Pancreas (tissue), 10 donors: ENCODE data around the gene STUM. TPM values are rescaled to one million over a fixed set of nuclear protein-coding genes. Genes with fewer than 3 reads are reported as not detected.
A peak's percentile ranks its signal among the peaks of the same experiment; 100 is the strongest.
"Not testable (repeated sequence)": the region's sequence is repeated elsewhere in the genome, so short reads cannot be mapped to it uniquely, and the experiment has no call there.

Source experiments
- ATAC-seq, 4 donors: fragments of 200-7000 bp; cut with Tn5 transposase; one replicate each; pipeline versions ENCODE4 v1.8.0 to v1.9.1; 2020; ENCODE audit warnings: mild to moderate bottlenecking in 4 of 4, moderate library complexity in 4 of 4
- DNase-seq, 6 donors: peaks; one replicate each; pipeline ENCODE4 v3.0.0-alpha.2; 2020
- FAIRE-seq: peaks from 2 replicates; lab custom pipeline; 2012; peaks lifted over from hg19 to GRCh38; lab: Jason Lieb, UNC
- H3K27ac ChIP-seq, 4 donors: fragments of 200-600 bp; sonication (generic); 1 replicate in 3 of 4; 2 replicates in 1 of 4; pipeline versions ENCODE4 v1.5.0 to v1.8.0; 2020
- H3K27me3 ChIP-seq, 4 donors: fragments of 200-600 bp; one replicate each; pipeline ENCODE4 v1.8.0; 2021
- H3K36me3 ChIP-seq, 3 donors: fragments of 200-600 bp; sonication (generic) in 1 of 3; one replicate each; pipeline versions ENCODE4 v1.5.0 to v1.8.0; 2020 to 2021
- H3K4me1 ChIP-seq, 3 donors: fragments of 200-600 bp; one replicate each; pipeline ENCODE4 v1.8.0; 2021
- H3K4me3 ChIP-seq, 4 donors: fragments of 200-600 bp; sonication (generic) in 2 of 4; one replicate each; pipeline versions ENCODE4 v1.5.0 to v1.8.0; 2020 to 2021
- H3K9me3 ChIP-seq, 4 donors: fragments of 200-600 bp; one replicate each; pipeline ENCODE4 v1.8.0; 2021
- WGBS, 2 donors: extraction: QIAGEN DNeasy Blood & Tissue Kit; methylation state at CpG; one replicate each; pipeline ENCODE4 v1.1.7; 2013; 5-methylcytosine and 5-hydroxymethylcytosine counted together
- intact Hi-C, 3 donors: fragments of 100-400 bp; cut with DNase I; formaldehyde crosslinking; loops; one replicate each; pipeline versions ENCODE4 v1.11.1 to v1.14.2; 2022
- polyA plus RNA-seq, 2 donors: library from polyadenylated mRNA; stranded (reverse); fragments of 200-250 nt; gene quantifications; one replicate each; pipeline ENCODE4 v1.2.3, GENCODE V29; 2013
- total RNA-seq, 6 donors: library from RNA; stranded (reverse); fragmentation: NEBNext Ultra II Directional in 4 of 6; extraction: Animal tissue kit (Norgen Biotek cat#: 25700) in 4 of 6; gene quantifications; one replicate each; pipeline versions ENCODE4 v1.2.1 to v1.2.4, GENCODE V29; 2021 to 2023
- TF ChIP-seq, protein P1 (sequence below), 4 donors: fragments of 200-600 bp; sonication (generic) in 3 of 4; IDR thresholded peaks; one replicate each; pipeline versions ENCODE4 v1.5.0 to v1.8.0; 2021; ENCODE audit warnings: antibody characterized with exemption in 4 of 4
- donor health status: healthy with polysubstance abuse.
- donor health status: DM: no; HTN: no; CAD: no; lungs with moderate emphysema.
- donor health status: DM: no; HTN: no; CAD: no.
- donor health status: control.
- donor health status: control.
- donor health status: Bipolar disorder and iron deficiency.
- donor health status: DM: yes; HTN: yes; CAD: no.
- donor health status: DM: no; HTN: no; CAD: no.
- donor health status: DM: no; HTN: no; CAD: no.
- donor health status: DM: yes; HTN: yes; CAD: no.

The STUM gene
- total and polyA plus RNA-seq, 8 donors, result 0.32 to 1.2 (median 0.56) TPM

DNA sequence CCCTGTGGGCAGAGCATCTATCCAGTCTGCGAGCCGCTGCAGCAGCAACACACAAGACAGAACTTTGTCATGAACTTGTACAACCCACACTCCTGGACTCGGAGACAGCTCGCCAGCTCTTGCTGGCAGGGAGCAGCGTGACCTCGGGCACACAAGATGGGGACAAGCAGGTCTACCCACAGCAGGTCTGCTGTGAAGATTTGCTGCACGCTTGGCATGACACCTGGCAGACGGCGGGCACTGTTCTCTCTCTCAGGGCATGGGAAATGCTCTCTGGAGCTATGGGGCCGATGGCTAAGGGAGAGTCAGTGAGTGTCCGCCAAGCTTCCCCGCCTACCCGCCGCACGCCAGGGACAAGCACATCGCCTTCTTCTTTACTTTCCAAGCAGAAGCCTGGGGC, 90.0 kb downstream of the STUM start:
- no peak for ATAC-seq
- intact Hi-C loops, result loop anchor here in 2 of 3 donors (5.0 to 10.0 kb wide), 2 partner anchors 186 to 194 kb away; no protein-coding TSS in a partner anchor

DNA sequence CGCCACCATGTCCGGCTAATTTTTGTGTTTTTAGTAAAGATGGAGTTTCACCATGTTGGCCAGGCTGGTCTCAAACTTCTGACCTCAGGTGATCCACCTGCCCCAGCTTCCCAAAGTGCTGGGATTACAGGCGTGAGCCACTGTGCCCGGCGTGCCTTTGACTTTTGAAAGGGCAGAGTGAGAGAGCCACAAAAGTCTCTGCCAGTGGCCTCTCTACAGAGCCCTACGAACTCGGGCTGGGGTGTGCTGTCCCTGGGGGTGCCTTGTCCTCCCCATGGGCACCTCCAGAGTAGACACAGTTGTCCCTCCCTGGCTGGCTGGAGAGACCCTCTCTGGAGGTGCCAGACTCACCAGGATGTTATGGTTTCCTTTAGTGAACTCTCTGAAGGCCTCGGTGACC, 90.6 kb downstream of the STUM start:
- peaks cover 0 to 14% (median 0%) of the 10 kb centered on the region in 3 donors for H3K36me3 ChIP-seq
- not testable (repeated sequence) for ATAC-seq, FAIRE-seq, H3K9me3 ChIP-seq, H3K4me3 ChIP-seq, H3K27ac ChIP-seq, H3K27me3 ChIP-seq, H3K4me1 ChIP-seq
- peak in 3 of 6 donors; percentile 3 to 28 (median 17) for DNase-seq
- 94 to 95% methylated on average over 8 of the region's 8 CpGs for WGBS, 2 donors
- intact Hi-C loops, result loop anchor here in 2 of 3 donors (5.0 to 10.0 kb wide), 2 partner anchors 186 to 193 kb away; no protein-coding TSS in a partner anchor

More for the DNA sequence above, 90.0 kb downstream of the STUM start:
- Histone ChIP-seq H3K27ac (no peak overlapping the region), H3K4me3 (no peak overlapping the region), H3K27me3 (no peaks in the 10 kb centered on the region), H3K4me1 (no peaks in the 10 kb centered on the region), H3K9me3 (no peaks in the 10 kb centered on the region), H3K36me3 (peaks cover 0 to 14% (median 0%) of the 10 kb centered on the region in 3 donors)
- 89 to 92% methylated on average over 16 of the region's 16 CpGs for WGBS, 2 donors
- TF ChIP-seq, protein P1, sequence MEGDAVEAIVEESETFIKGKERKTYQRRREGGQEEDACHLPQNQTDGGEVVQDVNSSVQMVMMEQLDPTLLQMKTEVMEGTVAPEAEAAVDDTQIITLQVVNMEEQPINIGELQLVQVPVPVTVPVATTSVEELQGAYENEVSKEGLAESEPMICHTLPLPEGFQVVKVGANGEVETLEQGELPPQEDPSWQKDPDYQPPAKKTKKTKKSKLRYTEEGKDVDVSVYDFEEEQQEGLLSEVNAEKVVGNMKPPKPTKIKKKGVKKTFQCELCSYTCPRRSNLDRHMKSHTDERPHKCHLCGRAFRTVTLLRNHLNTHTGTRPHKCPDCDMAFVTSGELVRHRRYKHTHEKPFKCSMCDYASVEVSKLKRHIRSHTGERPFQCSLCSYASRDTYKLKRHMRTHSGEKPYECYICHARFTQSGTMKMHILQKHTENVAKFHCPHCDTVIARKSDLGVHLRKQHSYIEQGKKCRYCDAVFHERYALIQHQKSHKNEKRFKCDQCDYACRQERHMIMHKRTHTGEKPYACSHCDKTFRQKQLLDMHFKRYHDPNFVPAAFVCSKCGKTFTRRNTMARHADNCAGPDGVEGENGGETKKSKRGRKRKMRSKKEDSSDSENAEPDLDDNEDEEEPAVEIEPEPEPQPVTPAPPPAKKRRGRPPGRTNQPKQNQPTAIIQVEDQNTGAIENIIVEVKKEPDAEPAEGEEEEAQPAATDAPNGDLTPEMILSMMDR (IDR thresholded peaks at IDR 0.05), result no peak
- FAIRE-seq (no peak), DNase-seq (peak in 3 of 6 donors; percentile 17 to 29 (median 29))

DNA sequence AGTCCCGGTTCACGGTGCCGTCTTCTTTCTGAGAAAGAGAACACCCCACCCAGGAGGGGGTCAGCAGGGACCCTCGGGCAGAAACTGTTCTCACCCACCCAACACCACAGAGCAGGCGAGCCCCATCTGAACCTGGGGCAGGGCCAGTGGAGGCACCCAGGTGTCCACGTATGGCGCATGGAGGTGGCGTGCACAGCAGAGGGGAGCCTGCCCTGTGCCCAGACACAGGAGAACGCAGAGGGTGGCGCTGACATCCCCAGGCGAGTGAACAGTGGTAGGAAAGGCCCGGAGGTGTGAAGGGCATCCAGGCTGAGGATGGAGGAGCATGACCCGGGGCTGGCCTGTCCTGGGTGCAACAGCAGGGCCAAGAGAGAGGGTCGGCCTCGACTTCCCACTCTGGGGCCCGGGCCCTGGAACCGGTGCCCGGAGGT, 91.1 kb downstream of the STUM start:
- no peaks in the 10 kb centered on the region for H3K27me3 ChIP-seq
- H3K4me1 ChIP-seq, result no peaks in the 10 kb centered on the region
- intact Hi-C loops, result loop anchor here in 2 of 3 donors (5.0 to 10.0 kb wide), 2 partner anchors 185 to 193 kb away; no protein-coding TSS in a partner anchor
- TF ChIP-seq, protein P1 (IDR thresholded peaks at IDR 0.05), result no peak
- no peak for FAIRE-seq
- H3K27ac ChIP-seq, result no peak overlapping the region
- DNase-seq, result peak in 3 of 6 donors; percentile 11 to 62 (median 34)
- H3K4me3 ChIP-seq, result no peak overlapping the region
- ATAC-seq, result no peak
- H3K36me3 ChIP-seq, result peaks cover 0 to 14% (median 0%) of the 10 kb centered on the region in 3 donors
- H3K9me3 ChIP-seq, result no peaks in the 10 kb centered on the region
- 89 to 90% methylated on average over 16 to 18 of the region's 18 CpGs for WGBS, 2 donors

DNA sequence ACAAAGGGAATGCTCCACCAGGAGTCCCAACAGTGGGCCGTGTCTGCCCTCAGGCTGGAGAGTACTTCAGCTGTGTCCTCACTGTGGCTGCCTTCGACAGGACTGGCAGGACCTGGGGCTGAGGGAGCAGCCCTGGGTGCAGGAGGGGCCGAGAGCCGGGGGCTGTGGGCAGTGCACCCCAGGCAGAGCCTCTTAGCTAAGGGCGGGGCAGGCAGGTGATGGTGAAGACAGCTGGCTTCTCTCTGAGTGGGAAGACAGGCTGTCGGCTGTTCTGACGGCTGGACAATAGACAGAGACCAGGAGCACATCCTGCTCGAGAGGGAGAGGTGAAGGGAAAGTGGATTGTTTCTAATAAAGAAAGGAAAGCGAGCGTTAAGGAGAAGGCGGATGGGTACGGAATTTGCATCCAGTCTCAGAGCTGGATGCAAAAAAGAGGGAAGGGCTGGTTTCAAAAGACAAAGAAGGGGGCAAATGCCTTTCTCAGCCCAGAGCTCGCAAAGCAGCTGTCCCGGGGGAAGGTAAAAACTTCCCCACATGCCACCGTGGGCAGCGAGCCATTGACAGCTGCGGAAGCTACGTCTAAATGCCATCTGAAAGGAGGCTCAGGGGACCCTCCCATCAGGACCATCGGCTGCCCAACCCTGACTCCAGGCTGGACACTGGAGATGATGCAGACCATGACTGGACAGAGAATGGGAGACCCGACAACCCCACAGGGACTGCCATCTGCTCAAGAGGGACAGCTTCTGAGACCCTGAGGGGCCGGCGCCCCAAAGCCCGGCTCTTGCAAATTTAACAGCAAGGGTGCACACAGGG, 92.0 kb downstream of the STUM start:
- intact Hi-C loops, result no loop called here

DNA sequence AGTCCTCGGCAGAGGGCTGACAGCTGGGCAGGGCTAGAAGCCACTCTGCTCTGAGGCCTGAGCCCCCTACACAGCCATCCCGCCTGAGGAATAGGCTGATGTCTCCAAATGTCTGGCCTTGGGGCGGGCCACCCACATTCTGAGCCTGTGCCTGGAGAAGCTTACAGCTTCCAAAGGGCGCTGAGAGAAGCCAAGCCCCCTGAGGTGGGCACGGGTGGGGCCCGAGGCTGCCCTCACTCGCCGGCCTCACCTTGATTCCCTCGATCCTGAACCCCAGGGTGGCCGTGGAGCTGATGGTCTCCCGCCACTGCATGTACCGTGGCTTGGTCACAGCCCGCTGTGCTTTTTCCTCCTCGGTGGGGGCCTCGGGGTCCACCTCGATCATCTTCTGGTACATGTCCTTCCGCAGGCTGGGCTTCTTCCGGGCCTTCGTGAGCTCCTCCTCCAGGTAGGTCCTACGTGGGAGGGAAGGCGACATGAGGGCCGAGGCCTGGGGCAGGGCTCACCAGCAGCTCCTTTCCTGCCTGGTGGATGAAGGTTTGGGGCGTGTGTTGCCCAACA, 93.2 kb downstream of the STUM start:
- no peak for FAIRE-seq
- Histone ChIP-seq H3K4me3 (no peak overlapping the region), H3K27me3 (no peaks in the 10 kb centered on the region), H3K4me1 (no peaks in the 10 kb centered on the region), H3K36me3 (peaks cover 0 to 16% (median 0%) of the 10 kb centered on the region in 3 donors), H3K27ac (no peak overlapping the region), H3K9me3 (no peaks in the 10 kb centered on the region)
- intact Hi-C loops, result no loop called here
- TF ChIP-seq, protein P1 (IDR thresholded peaks at IDR 0.05), result no peak
- 94 to 96% methylated on average over 22 to 23 of the region's 23 CpGs for WGBS, 2 donors
- no peak for ATAC-seq
- DNase-seq, result peak in 3 of 6 donors; percentile 7 to 65 (median 38)

More for the DNA sequence above, 92.0 kb downstream of the STUM start:
- no peak overlapping the region for H3K4me3 ChIP-seq
- no peaks in the 10 kb centered on the region for H3K9me3 ChIP-seq
- FAIRE-seq (no peak), ATAC-seq (no peak), DNase-seq (peak in 3 of 6 donors; percentile 9 to 41 (median 38))
- no peaks in the 10 kb centered on the region for H3K4me1 ChIP-seq
- TF ChIP-seq, protein P1 (IDR thresholded peaks at IDR 0.05), result no peak
- peaks cover 0 to 14% (median 0%) of the 10 kb centered on the region in 3 donors for H3K36me3 ChIP-seq
- H3K27ac ChIP-seq, result no peak overlapping the region
- WGBS, 2 donors, result 92 to 94% methylated on average over 23 of the region's 23 CpGs
- H3K27me3 ChIP-seq, result no peaks in the 10 kb centered on the region
